Immature natural killer cell (primary cell): ENCODE results near the gene ATF6B. TPM values are rescaled to one million over a fixed set of nuclear protein-coding genes. Genes with fewer than 3 reads are reported as not detected.
"Not testable (repeated sequence)": the region's sequence is repeated elsewhere in the genome, so short reads cannot be mapped to it uniquely, and the experiment has no call there.

ENCODE experiments used
- DNase-seq, 3 donors: peaks; one replicate each; pipeline ENCODE4 v3.0.0; 2022; ENCODE audit warnings: mixed read lengths in 1 of 3
- H3K27ac Mint-ChIP-seq, 6 donors: one replicate each; pipeline ENCODE4 v1.8.0; 2020; ENCODE audit warnings: mixed read lengths in 6 of 6, mild to moderate bottlenecking in 5 of 6, inconsistent platforms in 4 of 6, moderate library complexity in 3 of 6
- H3K27me3 Mint-ChIP-seq, 3 donors: one replicate each; pipeline ENCODE4 v1.8.0; 2020 to 2021; ENCODE audit warnings: low read depth in 3 of 3, mild to moderate bottlenecking in 3 of 3, mixed read lengths in 3 of 3, moderate library complexity in 3 of 3, inconsistent platforms in 1 of 3
- H3K36me3 Mint-ChIP-seq, 3 donors: one replicate each; pipeline ENCODE4 v1.8.0; 2020; ENCODE audit warnings: mixed read lengths in 3 of 3, inconsistent platforms in 2 of 3, mild to moderate bottlenecking in 2 of 3
- H3K4me1 Mint-ChIP-seq, 2 donors: one replicate each; pipeline ENCODE4 v1.8.0; 2020; ENCODE audit warnings: inconsistent platforms in 2 of 2, mild to moderate bottlenecking in 2 of 2, mixed read lengths in 2 of 2, moderate library complexity in 1 of 2
- H3K4me3 Mint-ChIP-seq, 5 donors: one replicate each; pipeline ENCODE4 v1.8.0; 2020; ENCODE audit warnings: mild to moderate bottlenecking in 5 of 5, mixed read lengths in 5 of 5, inconsistent platforms in 3 of 5, moderate library complexity in 3 of 5
- H3K9me3 Mint-ChIP-seq, 6 donors: one replicate each; pipeline ENCODE4 v1.8.0; 2020; ENCODE audit warnings: mild to moderate bottlenecking in 6 of 6, mixed read lengths in 6 of 6, inconsistent platforms in 4 of 6, moderate library complexity in 3 of 6
- polyA plus RNA-seq, 3 donors: library from polyadenylated mRNA; unstranded; fragments of 300-500 nt; fragmentation: Illumina TruSeq; gene quantifications; one replicate each; pipeline ENCODE4 v1.2.3, GENCODE V29; 2021

The ATF6B gene
- polyA plus RNA-seq, 3 donors from 2014 or later, result 19.1 to 39.6 (median 20.7) TPM

DNA sequence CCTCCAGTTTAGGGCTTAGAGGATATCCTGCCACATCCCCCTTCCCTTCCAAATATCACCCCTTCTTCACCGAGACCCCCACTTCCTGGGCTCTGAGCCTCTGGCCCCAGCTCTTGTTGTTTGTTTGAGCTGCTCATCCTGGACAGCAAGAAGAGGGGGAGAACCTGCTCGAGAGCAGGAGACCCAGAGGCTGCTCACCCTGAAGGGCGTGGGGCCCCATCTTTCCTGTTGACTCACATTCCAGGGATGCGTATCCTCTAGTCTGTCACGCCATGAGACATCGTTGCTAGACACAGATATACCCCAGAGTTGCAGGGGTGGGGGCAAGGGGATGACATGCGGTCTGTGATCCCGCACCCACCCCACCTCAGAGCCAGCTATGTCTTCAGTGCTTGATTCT is 13.2 kb downstream of the ATF6B start:
- Mint-ChIP-seq H3K27ac (peak overlapping the region in 4 of 6 donors; percentile 16 to 59 (median 23)), H3K4me3 (no peak overlapping the region), H3K4me1 (peaks cover 6 to 11% of the 10 kb centered on the region in 2 donors), H3K36me3 (peaks cover 4 to 16% (median 5%) of the 10 kb centered on the region in 3 donors), H3K9me3 (no peaks in the 10 kb centered on the region), H3K27me3 (peaks cover 0 to 4% (median 3%) of the 10 kb centered on the region in 3 donors)
- DNase-seq, result no peak

- DNase-seq, result no peak
- Mint-ChIP-seq H3K4me1 (peaks cover under 1 to 11% of the 10 kb centered on the region in 2 donors), H3K4me3 (no peak overlapping the region), H3K36me3 (peaks cover 0 to 9% (median 4%) of the 10 kb centered on the region in 3 donors), H3K27me3 (peaks cover 3 to 7% (median 4%) of the 10 kb centered on the region in 3 donors), H3K27ac (peak overlapping the region in 5 of 6 donors; percentile 12 to 94 (median 23)), H3K9me3 (no peaks in the 10 kb centered on the region)
Measured at GRCh38 chr6:32113386-32114352, 14.4 kb downstream of the ATF6B start.

DNA sequence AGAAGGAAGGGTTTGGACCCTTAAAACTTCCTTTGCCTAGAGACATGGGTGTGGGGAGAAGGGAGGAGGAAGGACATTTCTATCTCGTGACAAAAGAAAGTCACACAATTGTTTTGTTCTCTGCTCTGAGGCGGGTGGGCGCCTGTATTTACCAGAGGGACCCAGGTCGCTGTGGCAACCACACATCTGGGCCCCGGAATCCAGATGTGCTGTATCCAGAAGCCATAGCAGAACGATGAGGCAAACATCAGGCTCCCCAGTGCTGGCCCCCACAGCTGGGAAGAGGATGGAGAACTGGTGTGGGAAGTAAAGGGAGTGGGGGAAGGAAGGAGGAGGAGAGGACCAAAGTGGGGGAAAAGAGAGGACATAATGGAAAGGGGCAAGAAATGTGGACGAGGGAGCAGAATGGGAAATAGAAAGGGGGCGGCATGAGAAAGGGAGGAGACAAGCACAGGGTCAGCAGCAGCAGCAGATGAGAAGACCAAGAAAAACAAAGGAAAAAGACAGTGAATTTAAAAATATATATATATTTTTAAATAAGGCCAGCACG is 15.5 kb downstream of the ATF6B start:
- Mint-ChIP-seq H3K9me3 (no peaks in the 10 kb centered on the region), H3K4me3 (no peak overlapping the region), H3K4me1 (peaks cover 0 to 13% of the 10 kb centered on the region in 2 donors), H3K27me3 (peaks cover 3 to 11% (median 5%) of the 10 kb centered on the region in 3 donors), H3K36me3 (peaks cover 0 to 9% (median 4%) of the 10 kb centered on the region in 3 donors), H3K27ac (peak overlapping the region in 3 of 6 donors; percentile 9 to 71 (median 21))
- no peak for DNase-seq

DNA sequence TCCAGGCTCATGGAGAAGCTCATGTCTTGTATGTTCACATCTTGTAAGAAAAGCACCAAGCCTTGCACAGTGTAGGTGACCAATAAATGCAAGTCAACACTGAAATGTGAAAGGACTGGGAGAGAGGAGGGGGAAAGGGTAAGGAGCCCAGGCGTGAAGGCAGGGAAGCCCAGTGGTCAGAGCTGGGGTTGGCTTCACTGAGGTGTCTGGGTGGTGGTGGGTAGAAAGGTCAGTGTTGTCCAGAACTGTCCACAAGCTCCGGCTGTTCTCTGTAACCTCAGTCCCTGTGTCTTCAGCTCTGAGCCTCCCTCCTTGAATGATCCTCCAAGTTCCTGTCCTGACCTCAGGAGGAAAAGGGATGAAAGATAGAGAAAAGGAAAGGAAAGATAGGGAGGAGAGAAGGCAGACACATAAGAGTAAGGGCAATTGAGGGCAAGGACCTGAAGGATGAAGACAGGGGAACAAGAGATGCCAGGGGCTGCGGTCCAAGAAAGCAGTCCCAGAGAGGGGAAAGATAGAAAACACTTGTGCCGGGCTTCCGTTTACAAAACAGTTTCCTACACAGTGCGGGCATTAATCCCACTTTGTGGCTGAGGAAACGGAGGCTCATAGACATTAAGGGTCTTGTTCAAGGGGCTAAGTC is 16.5 kb downstream of the ATF6B start:
- peaks cover 0 to 13% of the 10 kb centered on the region in 2 donors for H3K4me1 Mint-ChIP-seq
- no peaks in the 10 kb centered on the region for H3K9me3 Mint-ChIP-seq
- peaks cover 0 to 7% (median under 1%) of the 10 kb centered on the region in 3 donors for H3K36me3 Mint-ChIP-seq
- DNase-seq, result no peak
- no peak overlapping the region for H3K4me3 Mint-ChIP-seq
- H3K27ac Mint-ChIP-seq, result peak overlapping the region in 3 of 6 donors; percentile 8 to 24 (median 21)
- H3K27me3 Mint-ChIP-seq, result peaks cover 3 to 11% (median 5%) of the 10 kb centered on the region in 3 donors

DNA sequence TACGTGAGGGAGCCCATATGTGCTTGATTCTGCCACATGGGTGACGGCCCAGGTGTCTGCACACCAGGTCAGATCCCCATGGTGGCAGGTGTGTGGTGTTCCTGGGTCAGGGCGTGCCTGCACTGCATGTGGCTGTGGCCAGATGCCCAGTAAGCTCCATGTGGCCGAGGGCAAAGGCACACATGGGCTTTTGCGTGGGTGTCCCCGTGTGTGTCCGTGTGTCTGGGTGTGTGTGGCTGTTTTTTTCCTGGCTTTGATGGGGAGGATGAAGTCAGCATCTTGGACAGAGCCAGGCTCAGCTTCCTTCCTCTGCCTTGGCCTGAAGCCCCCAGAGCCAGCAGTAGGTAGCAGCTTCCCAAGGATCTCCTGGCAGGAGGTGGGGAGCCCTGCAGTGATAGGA is 17.4 kb downstream of the ATF6B start:
- H3K36me3 Mint-ChIP-seq, result peaks cover 0 to under 1% (median 0%) of the 10 kb centered on the region in 3 donors
- H3K9me3 Mint-ChIP-seq, result no peaks in the 10 kb centered on the region
- H3K4me1 Mint-ChIP-seq, result peaks cover 0 to 13% of the 10 kb centered on the region in 2 donors
- no peak overlapping the region for H3K27ac Mint-ChIP-seq
- peaks cover 4 to 11% (median 5%) of the 10 kb centered on the region in 3 donors for H3K27me3 Mint-ChIP-seq
- no peak overlapping the region for H3K4me3 Mint-ChIP-seq
- DNase-seq, result no peak

GRCh38 chr6:32109765-32110160 is 18.3 kb downstream of the ATF6B start:
- H3K36me3 Mint-ChIP-seq, result no peaks in the 10 kb centered on the region
- no peak for DNase-seq
- H3K9me3 Mint-ChIP-seq, result no peaks in the 10 kb centered on the region
- no peak overlapping the region for H3K4me3 Mint-ChIP-seq
- peaks cover 0 to 13% of the 10 kb centered on the region in 2 donors for H3K4me1 Mint-ChIP-seq
- H3K27ac Mint-ChIP-seq, result peak overlapping the region in 2 of 6 donors; percentile 21 to 42
- H3K27me3 Mint-ChIP-seq, result peaks cover 4 to 11% (median 9%) of the 10 kb centered on the region in 3 donors

DNA sequence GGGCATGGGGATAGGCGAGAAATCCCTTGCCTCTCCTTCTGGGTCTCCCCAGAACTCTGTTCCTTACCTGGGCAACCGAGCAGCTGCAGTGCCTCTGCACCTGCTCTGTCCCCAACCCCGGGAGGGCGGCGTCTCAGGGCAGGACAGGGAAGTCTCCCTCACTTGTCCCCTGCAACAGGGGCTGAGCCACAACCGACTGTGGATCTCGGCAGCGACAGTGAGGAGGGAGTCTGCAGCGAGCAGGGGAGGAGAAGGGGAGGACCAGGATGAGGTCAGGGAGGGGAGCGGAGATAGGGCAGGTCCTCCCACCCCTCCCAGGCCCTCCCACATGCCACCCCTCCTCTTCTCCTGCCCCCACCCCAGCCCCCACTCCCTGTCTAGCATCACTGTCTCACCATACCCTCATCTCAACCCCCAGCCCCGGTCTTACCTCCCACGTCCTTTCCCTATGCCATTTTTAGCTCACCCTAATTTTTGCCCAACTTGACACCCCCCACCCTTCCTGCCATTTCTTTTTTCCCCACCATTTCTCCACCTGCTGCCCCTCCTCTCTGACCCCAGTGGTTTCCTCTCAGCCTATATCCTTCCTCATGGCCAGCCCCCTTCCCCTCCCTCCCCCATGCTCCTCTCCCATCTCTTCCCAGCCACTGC is 18.8 kb downstream of the ATF6B start, which contains the start of gene TNXB:
Gene TNXB, minus strand, starts transcription at position 225 of the 651 bp plus-strand sequence. CDS start 11,140 bp downstream, outside the sequence.
- Mint-ChIP-seq H3K27me3 (peaks cover 4 to 14% (median 11%) of the 10 kb centered on the region in 3 donors), H3K4me3 (no peak within 1 kb of the TSS), H3K4me1 (peaks cover 0 to 13% of the 10 kb centered on the region in 2 donors), H3K27ac (peak within 1 kb of the TSS in 2 of 6 donors; percentile 21 to 42), H3K36me3 (no peaks in the 10 kb centered on the region), H3K9me3 (no peaks in the 10 kb centered on the region)
- DNase-seq, result no peak

GRCh38 chr6:32108727-32109113 is 19.3 kb downstream of the ATF6B start:
- H3K36me3 Mint-ChIP-seq, result no peaks in the 10 kb centered on the region
- peaks cover 4 to 18% (median 13%) of the 10 kb centered on the region in 3 donors for H3K27me3 Mint-ChIP-seq
- DNase-seq, result no peak
- H3K4me1 Mint-ChIP-seq, result peaks cover 0 to 13% of the 10 kb centered on the region in 2 donors
- no peak overlapping the region for H3K4me3 Mint-ChIP-seq
- no peaks in the 10 kb centered on the region for H3K9me3 Mint-ChIP-seq
- H3K27ac Mint-ChIP-seq, result no peak overlapping the region

DNA sequence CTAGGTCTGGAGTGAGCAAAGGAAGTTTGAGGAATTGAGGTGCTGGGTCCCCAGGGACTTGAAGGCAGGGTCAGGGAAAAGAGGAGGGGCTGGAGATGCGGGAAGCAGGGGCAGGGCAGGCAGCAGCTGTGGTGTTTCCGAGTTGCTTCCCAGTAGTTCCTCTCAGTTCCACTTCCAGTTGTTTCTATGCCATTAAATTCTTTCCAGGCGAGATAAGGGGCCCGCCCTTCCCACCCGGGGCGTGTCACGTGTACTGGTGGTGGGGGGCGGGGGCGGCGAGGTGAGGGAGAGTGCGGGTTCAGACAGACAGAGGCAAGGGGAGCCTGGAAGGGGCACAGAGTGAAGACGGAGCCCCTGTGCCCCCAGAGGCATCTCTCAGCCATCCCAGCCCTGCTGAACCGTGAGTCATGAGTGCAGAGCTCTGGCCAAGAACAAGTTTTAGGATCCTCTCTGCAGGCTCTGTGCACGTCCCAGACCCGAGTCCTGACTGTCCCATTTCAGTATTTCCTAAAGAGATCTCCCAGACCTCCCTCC is 19.9 kb downstream of the ATF6B start:
- Mint-ChIP-seq H3K4me3 (no peak overlapping the region), H3K27me3 (peaks cover 2 to 18% (median 13%) of the 10 kb centered on the region in 3 donors), H3K4me1 (peaks cover 0 to 9% of the 10 kb centered on the region in 2 donors), H3K36me3 (no peaks in the 10 kb centered on the region), H3K27ac (peak overlapping the region in 1 of 6 donors; percentile 30), H3K9me3 (no peaks in the 10 kb centered on the region)
- DNase-seq, result no peak

GRCh38 chr6:32107406-32107805 is 20.6 kb downstream of the ATF6B start:
- Mint-ChIP-seq H3K27me3 (peaks cover 2 to 18% (median 13%) of the 10 kb centered on the region in 3 donors), H3K36me3 (no peaks in the 10 kb centered on the region), H3K9me3 (no peaks in the 10 kb centered on the region), H3K4me3 (no peak overlapping the region), H3K27ac (no peak overlapping the region), H3K4me1 (peaks cover 0 to 7% of the 10 kb centered on the region in 2 donors)
- DNase-seq, result no peak

DNA sequence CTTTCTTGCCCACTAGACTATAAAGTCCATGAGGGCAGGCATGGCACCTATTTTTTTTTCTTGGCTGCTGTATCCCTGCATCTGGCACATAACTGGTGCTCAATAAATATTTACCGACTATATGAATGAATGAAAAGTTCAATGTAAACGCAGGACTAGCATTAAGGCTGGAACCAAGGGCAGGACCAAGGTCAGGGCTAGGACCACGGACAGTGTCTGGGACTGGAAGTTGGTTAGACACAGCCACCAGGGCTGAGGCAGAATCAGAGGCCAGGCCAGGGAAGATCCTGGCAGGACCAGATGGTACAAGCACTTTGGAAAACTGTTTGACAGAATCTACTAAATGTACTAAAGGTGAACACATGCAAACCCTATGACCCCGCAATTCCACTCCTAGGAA is 22.6 kb downstream of the ATF6B start:
- Mint-ChIP-seq H3K27me3 (peaks cover 5 to 27% (median 13%) of the 10 kb centered on the region in 3 donors), H3K9me3 (no peaks in the 10 kb centered on the region), H3K4me1 (peaks cover 0 to 7% of the 10 kb centered on the region in 2 donors), H3K36me3 (no peaks in the 10 kb centered on the region), H3K4me3 (no peak overlapping the region), H3K27ac (no peak overlapping the region)
- no peak for DNase-seq

DNA sequence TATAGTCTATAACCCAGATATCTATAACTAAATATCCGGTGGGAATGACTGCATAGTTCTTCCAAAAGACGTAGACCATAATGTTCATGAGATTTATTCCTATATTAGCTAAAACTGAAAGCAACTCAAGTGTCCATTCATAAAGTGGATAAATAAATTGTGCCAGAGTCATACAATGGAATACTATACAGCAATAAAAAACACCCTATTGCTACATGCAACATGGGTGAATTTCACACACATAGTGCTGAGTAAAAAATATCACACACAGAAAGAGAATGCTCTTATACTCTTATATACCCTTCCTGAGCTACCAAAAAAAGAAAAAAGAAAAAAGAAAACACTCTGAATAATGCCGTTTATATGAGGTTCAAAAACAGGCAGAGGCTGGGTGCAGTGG is 25.8 kb downstream of the ATF6B start:
- Mint-ChIP-seq H3K27ac (no peak overlapping the region), H3K27me3 (peaks cover 7 to 28% (median 9%) of the 10 kb centered on the region in 3 donors), H3K36me3 (no peaks in the 10 kb centered on the region), H3K4me1 (no peaks in the 10 kb centered on the region), H3K9me3 (no peaks in the 10 kb centered on the region), H3K4me3 (no peak overlapping the region)
- DNase-seq, result no peak

DNA sequence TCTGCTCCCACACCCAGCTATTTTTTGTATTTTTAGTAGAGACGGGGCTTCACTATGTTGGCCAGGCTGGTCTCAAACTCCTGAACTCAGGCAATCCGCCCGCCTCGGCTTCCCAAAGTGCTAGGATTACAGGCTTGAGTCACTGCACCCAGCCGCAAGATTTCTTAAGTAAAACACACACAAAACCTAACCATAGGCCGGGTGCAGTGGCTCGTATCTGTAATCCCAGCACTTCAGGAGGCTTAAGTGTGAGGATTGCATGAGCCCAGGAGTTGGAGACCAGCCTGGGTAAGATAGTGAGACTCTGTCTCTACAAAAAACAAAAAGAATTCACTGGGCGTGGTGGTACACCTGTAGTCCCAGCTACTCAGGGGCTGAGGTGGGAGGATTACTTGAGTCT is 27.8 kb downstream of the ATF6B start:
- H3K36me3 Mint-ChIP-seq, H3K9me3 Mint-ChIP-seq, H3K27ac Mint-ChIP-seq, DNase-seq, H3K4me1 Mint-ChIP-seq, H3K4me3 Mint-ChIP-seq: not testable (repeated sequence)
- H3K27me3 Mint-ChIP-seq, result peaks cover 9 to 28% (median 10%) of the 10 kb centered on the region in 3 donors
